Muscle of back (tissue), 11 donors: ENCODE results near the gene KCNIP1. TPM values are rescaled to one million over a fixed set of nuclear protein-coding genes. Genes with fewer than 3 reads are reported as not detected.

Experiments
- DNase-seq, 3 donors: peaks; one replicate each; pipeline versions ENCODE4 v3.0.0 to v3.0.0-alpha.2; 2013
- polyA plus RNA-seq, 10 donors: library from polyadenylated mRNA; unstranded; fragments of 120-200 nt; gene quantifications; one replicate each; pipeline ENCODE4 v1.2.1, GENCODE V29; 2013; ENCODE audit not compliant: insufficient read length in 10 of 10

Gene KCNIP1
- polyA plus RNA-seq, 10 donors, result 3.3 to 5.9 (median 5.1) TPM

DNA sequence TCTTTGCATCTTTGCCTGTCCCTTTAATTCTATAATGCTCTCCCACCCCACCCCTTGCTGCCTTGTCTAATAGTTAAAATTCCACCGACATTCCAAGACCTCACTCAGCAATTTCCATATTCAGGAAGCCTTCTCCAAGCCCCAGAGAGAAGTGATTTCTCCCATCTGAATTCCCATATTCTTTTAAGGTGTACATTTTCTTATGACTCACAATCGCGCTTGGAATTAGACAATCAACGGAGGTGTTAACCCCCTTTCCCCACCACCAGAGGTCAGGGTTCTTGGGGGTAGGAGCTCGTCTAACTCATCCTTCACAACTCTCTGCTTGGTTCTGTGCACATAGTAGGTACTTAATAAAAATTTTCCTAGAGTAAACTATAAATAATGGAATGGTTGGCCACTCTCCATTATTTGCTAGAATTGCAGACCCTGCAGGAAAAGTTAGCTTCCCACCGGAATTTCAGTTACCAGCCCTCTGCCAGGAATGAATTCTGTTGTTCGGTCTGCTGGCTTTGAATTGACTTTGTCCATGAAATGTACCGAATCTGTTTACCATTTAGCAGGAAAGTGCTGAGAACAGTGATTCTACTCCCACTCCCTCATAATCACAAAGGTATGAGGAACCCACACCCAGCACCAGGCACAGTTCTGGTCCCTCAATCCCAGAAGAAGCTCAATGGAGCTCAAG lies 5.0 kb downstream of the KCNIP1 start:
- no peak for DNase-seq

DNA sequence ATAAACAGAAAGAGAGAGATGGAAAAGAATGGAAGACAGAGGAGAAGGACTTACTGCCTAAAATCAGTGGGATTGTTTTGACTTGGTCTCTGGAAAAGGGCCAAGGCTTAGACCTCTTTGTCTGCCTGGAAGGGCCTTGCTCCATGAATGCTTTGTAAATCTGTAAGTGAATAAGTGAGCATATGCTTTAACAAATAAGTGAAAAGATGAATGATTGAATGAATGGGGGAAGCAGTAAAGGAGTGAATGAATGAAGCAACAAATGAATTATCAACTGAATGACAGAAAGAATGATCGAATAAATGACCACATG lies 5.5 kb downstream of the KCNIP1 start:
- DNase-seq, result no peak

DNA sequence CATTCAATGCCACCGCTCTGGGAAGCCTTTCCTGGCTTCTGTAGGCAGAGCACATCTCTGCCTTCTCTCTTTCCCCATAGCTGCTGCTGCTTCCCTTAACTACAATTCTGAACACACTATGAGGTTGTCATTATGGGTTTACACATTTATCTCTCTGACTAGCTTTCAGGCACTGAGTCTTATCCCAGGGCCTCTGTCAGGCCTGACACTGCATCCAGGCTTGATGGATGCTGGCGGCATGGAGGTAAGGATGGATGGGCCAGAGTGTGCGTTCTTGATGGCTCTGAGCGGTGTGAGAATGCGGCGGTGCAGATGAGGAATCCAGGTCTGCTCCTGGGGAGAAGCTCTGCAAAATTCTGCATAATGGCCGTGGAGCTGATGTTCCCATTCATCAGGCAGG lies 6.3 kb downstream of the KCNIP1 start:
- no peak for DNase-seq

DNA sequence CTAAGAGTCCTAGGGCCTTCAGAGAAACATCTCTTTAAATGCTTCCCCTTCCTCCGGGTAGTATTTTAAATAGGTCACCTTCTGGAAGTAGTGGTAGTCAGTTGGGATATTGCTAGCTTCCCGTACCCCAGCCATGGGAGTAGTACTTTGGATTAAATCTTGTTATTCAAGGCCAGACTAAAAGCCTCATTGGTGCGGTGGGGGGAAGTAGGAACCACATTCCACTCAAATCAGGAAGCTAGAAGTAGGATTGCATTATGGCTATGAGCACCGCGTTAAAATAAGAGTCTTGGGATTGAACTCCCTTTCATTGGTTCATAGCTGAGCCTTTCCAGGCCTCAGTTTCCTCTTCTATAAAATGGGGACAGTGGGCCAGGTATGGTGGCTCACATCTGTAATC lies 6.7 kb downstream of the KCNIP1 start:
- no peak for DNase-seq

DNA sequence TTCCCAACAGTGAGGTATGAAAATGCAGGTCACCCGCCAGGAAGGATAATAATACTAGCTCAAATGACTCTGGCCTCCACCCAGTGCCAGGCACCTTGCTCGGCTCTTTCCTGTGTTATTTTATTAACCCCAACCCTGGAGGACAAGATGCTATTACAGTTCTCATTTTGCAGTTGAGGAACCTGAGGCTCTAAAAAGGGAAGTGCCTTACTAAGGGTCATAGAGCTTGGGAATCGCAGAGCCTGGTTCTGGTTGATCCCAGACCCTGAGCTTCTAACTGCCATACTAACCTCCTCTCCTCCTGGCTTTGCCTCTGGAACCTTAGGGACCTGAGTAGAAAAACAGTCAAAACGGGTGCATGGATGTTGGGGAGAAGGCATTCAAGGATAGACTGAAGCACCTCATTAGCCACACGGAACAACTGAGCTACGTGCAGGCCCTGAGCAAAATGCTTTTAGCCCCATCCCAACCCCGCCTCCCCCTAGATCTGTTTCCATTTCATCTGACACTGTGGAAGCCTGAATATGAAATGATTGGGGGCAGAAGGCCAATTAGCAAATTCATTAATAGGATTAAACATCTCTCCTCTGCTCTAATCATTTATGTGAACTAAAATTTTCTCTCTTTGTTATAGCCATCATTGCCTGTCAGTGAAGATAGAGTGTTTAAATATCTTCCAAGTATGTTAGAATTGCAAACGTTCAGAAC lies 7.9 kb downstream of the KCNIP1 start:
- no peak for DNase-seq

DNA sequence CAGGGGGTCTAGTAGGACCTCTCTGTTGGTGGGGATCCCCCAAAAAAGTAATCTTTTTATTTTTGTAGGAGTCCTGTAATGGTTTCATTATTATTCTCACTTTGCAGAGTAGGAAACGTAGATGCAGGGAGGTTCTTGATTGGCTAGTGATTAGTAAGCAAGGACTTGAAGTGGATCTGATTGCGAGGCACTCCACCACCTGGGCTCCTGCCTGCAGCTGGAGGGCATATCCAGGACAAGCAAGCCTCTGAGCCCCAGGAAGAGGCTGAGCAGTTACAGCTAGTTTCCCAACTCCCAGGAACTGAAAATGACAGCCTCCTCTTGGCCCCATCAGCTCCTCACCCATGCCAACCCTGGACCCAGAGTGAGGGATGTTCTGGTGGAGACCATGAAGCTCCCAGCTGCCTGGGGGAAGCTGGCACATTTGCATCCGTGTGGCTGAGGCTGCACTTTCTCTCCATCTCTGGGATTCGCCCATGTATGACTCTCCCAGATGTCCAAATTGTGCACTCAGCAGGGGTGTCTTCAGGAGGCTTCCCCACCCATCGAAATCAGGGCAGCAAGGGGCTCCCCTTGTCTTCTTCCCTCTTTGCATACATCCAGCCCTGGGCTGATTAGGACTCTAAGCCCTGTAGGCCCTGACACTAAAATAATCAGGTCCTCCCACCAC lies 10.2 kb downstream of the KCNIP1 start:
- no peak for DNase-seq

DNA sequence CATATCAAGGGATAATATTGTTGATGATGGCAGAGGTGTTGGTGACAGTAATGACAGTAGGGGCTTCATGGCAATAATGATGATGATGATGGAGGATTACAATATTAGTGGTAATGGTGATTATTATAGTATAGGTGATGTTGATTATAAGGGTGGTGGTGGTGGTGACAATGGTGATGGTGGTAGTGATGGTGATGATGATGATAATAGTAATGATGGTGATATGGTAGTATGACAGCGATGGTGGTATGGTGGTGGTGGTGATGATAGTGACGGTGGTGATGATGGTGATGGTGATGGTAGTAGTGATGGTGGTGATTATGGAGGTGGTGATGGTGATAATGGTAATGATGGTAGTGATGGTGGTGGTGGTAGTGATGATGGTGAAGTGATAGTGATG lies 13.6 kb downstream of the KCNIP1 start:
- no peak for DNase-seq

DNA sequence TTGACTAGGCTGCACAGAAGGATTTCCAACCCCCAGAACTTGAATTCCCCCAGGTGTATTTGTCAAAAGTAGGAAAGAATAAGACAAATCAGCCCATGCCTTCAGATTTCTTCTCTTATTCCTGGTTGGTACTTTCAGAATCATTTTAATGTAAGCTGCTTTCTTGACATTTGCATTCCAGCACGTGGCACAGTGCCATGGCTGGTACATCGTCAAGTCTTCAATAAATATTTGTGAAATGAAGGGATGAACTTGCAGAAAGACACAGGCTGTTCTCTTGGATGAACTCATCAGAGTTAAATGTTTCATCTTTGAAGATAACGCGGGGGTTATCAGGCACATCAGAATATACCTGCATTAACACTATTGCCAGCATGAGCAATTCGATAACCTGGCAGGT lies 14.5 kb downstream of the KCNIP1 start:
- DNase-seq, result no peak

DNA sequence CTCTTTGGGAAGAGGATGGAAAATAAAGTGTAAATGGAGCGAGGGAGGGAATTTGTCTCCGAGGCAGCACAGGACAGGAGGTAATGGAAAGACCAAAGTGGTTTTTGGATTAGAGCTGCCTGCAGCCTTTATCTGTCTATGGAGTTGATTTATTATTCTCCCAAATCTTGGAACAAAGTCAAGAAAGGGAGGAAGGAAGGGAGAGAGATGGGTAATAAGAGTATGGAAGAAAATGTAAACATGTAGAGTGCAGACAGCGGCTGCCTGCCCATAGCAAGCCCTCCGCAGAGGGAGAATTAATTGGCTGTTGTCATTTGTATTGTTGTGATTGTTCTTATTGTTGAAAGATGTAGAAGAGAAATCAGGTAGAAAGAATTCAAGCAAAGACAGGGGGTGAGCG lies 15.7 kb downstream of the KCNIP1 start:
- DNase-seq, result no peak

DNA sequence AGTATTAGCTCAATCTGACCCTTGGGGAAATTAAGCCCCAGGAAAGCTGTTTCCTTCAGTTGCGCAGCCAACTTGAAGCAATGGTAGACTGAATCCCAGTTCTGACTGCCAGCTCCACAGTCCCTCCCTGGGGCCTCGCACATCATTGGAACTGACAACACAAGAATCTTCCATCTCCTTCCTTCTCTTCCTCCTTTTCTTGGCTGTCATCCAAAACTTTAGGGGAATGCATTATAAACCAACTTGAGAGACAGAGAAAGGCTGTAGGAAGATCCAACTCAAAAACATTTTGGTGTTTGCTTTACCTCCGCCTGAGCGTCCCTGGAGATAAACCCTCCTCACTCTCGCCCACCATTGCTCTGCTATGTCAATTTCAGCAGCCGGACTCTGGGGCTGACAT lies 16.6 kb downstream of the KCNIP1 start:
- peak in 1 of 3 donors; percentile 61 for DNase-seq

DNA sequence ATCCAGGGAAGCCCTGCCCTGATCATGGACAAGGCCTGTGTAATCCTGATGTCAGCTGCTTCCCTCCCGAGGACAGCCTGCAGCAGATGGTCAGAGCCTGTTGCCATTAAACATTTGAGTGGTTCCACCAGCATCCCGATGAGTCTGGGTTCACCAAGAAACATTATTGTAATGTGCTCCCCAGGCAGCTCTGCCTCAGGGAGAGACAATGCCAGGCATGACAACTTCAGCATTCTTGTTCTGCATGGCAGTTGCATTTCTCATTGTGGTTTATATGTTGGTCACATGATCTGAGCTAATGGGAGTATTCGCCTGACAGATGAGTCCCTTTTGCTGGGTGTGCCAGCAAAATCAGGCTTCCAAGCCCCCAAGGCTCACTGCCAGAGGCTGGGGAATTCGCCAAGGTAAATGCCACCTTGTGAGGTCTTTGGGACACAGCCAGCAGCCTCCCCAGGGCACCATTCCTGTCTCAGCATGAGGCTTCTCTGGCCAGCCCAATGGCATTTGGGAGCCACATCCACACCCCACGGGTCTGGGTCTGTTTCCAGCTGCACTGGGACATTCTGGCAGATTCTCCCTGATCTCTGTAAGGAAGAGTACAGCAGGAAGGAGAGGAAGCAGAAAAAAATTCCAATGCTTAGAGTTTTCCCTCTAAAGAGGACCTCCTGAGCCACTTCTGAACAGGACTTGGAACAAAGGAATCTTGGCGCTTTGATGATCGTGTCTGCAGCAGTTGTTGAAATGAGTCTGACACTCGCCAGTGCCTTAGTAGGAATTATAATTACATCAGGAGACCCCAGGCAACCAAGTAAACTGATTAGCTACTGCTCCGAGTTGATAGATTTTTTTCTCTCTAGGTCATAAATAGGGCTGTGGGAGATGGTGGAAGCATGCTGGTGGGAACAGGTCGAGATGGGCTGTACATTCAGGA lies 18.7 kb downstream of the KCNIP1 start:
- DNase-seq, result peak; percentile 27 to 66 (median 42)

DNA sequence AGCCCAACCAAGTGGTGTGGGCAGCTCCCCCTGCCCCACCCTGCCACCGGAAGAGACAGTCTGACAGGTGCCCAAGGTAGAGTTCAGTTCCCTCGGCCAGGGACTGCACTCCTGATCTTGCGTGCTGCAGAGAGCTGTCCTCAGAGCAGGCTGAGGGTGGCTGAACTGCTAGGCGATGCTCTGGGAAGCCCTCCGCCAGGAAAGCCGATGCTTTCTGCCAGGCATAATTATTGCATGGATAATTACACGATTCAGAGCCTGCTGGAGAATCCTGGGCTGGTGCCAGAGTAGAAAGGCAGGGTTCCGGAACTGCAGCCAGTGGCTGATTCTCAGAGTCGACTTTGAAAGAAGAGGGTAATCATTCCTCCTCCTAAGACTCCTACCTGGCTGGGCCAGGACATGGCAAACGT lies 19.3 kb downstream of the KCNIP1 start:
- peak in 2 of 3 donors; percentile 35 to 54 for DNase-seq

DNA sequence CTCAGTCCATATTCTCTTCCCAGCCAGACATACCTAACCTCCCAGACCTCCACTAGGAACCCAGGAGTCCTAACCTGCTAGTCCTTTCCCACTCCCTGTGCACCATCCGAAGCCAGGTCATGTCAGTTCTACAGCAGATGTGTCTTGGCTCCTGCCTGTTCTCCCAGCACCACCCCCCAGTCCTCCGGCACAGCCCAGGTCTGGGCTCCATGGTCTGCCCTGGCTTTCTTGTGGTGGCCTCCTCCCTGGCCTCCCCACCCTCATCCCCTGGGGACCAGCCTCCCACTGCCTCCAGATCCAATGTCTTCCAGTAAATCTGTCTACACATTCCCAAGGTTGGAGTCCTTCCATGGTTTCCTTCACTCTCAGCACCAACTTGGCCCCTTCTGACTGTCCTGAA lies 20.0 kb downstream of the KCNIP1 start:
- no peak for DNase-seq

DNA sequence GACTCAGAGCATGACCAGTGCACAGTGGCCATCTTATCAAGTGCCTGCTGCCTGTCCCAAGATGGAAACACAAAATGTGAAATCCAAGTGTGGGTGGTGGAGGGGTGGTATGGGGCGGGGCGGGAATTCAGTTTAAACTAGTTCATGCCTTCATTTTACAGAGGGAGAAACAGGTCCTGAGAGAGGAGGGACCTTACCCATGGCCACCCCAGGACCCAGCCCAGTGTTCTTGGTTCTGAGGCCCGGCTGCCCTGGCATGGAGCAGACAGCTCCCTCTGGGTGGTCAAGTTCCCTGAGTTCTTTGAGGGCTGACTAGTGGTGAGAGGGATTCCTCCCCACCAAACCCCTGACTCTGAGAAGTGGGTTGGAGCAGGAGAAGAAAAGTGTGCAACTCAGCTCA lies 20.8 kb downstream of the KCNIP1 start:
- DNase-seq, result no peak

DNA sequence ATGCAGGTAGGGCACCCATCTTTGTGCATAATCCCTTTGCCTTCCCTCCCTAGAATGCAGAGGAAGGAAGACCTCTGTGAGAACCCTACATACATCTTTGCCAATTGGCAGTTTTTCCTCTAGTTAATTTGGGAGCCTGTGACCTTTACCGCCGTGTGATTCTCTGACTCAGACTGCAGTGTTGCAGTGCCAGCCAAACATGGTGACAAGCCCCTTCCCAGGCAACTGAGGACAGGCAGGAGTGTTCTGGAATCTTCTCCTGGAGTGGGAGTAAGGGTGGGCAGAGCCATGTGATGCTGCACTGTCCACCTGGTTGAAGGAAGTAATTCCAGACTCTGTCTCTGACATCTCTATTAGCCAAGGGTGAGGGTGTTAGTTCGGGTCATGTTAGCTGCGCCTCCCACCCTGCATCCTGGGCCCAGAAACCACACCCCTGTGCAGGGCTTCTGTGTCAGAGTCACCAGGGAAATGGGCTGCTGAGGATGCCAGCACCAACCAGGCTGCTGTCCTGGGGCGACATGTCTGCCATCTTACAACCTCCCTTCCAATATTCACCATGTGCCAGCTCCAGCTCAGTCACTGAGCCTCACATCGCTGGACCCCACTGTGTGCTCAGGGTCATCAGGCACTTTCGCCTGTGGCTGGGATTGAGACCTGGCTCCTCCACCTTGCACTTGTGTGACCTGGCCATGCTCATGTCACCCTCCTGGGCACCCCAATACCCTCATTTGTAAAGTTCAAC lies 21.8 kb downstream of the KCNIP1 start:
- no peak for DNase-seq

DNA sequence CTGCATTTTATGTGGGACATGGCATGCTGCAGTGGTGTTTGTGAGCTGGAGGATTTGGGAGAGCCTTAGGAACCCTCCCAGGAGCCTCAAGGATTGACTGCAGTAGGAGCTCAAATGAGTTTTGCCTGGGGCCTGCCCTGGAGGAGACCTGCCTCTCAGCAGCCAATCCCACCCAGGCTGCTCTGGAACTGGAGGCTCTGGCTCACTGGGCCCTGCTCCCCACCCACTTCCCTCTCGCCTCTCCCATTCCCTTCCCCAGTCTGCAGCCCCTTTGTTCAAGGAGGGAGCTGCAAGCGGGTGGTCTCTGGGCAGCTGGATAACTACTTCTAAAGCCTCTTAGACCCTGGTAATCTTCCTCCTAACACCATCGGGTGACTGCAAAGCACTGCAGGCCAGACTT lies 24.2 kb downstream of the KCNIP1 start:
- DNase-seq, result no peak

DNA sequence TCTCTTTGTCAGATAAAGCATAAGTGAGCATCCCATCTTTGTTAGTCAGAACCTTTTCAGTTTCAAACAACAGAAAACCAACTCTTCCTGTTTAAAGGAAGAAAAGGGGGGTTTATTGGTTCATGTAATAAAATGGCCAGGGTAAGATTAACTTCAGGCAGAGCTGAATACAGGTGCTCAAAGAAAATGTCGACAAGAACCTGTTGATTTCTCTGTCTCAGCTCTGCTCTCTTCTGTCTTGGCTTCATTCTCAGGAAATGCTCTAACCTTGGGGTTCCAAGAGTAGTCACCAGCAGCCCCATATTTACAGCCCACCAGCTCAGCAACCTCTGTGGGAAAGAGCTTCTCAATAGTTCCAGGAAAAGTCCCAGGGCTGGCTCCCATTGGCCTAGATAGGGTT lies 25.2 kb downstream of the KCNIP1 start:
- DNase-seq, result no peak

DNA sequence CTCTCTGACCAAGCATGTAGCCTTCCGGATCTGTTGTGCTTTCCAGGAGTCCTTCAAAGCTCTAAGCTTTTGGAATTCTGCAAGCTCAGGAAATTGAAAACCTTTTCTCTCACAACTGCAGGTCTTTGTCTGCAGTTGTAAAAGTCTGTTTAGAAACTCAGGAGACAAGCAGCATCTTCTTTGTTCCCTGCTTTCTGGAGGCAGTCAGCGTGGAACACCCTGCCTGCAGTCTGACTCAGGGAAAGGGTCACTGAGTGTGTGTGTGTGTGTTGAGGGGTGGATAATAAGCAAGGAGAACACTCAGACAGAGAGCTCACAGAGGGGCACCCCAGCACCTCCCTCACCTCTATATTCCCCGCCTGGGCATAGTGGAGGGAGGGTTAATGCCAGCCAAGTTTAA lies 29.1 kb downstream of the KCNIP1 start:
- DNase-seq, result no peak

DNA sequence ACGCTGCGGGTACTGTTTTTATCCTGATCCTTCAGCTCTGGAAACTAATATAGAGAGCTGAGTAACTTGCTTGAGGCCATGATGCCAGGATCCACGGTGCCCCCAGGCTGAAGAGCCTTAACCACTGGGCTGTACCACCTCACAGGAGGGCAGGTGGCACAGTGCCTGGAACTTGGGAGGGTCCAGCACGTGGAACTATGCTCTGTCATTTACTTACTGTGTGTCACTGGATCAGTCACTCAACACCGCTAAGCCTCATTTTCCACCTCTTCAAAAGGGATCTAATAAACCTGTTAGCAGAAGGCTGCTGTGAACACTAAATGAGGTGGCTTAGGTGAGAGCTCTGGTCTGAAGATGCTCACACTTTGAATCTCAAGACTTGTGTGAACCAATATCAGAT lies 29.6 kb downstream of the KCNIP1 start:
- DNase-seq, result no peak

DNA sequence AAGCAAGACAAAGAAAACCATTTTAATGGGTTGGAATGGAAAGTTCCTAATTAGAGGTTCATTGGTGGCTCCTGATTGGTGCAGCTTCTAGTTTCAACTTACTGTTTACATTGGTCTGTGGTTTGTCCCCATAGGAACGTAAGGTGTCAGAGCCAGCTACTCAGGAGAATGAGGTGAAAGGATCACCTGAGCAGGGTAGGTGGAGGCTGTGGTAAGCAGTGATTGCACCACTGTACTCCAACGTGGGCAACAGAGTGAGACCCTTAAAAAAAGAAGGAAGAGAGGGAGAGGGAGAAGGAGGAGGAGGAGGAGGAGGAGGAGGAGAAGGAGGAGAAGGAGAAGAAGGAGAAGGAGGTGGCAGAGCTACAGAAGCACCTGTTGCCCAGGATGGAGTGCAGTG lies 30.4 kb downstream of the KCNIP1 start:
- DNase-seq, result no peak

DNA sequence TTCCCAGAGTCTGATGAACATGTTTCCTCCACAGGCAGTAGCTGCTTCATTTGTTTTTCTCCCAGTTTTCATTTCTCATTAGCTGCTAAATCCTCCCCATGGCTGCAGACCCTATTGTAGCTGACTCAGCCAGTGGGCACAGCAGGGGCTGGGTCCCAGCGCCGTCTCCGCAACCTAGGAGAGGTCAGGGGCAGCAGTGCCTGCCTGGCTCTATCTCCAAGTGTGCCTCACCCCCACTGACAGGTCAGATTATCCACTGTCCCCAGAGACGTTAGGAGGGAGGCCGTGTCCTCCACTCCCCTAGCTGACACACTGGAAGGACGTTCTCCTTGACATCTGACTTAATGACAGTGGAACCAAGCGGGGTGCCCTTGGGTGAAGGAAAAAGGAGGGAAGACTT lies 31.1 kb downstream of the KCNIP1 start:
- DNase-seq, result no peak

DNA sequence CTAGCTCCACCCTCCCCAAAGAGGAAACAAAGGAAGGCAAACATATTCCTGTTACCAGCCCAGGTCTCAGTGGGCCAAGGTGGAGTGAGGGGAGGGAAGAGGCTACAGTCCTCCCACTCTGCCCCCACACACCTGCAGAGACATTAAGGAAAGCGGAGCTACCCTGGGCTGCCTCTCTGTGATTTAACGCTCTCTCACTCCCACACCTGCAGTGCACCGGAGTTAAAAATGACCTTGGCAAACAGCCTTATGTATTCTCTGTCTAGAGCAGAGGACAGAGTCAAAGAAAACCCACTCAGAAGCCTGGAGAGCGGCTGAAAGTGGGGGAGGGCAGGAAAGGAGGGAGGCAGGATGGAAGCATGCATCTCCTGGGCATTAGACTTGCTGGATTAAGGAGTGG lies 32.7 kb downstream of the KCNIP1 start:
- DNase-seq, result no peak
